Breast epithelium (tissue), 4 donors: ENCODE results near the gene SCEL. TPM values are rescaled to one million over a fixed set of nuclear protein-coding genes. Genes with fewer than 3 reads are reported as not detected.

Experiments
- DNase-seq, 2 donors: peaks; one replicate each; pipeline ENCODE4 v3.0.0-alpha.2; 2019; ENCODE audit warnings: low spot score in 2 of 2
- H3K27ac ChIP-seq, 2 donors: fragments of 200-600 bp; sonication (generic) in 1 of 2; one replicate each; pipeline ENCODE4 v1.5.1; 2016 to 2019; ENCODE audit warnings: mild to moderate bottlenecking in 1 of 2
- H3K27me3 ChIP-seq, 2 donors: fragments of 200-600 bp; sonication (generic) in 1 of 2; one replicate each; pipeline versions ENCODE4 v1.5.1 to v1.6.0; 2017 to 2019; ENCODE audit warnings: control low read depth in 1 of 2, mild to moderate bottlenecking in 1 of 2
- H3K36me3 ChIP-seq: fragments of 200-600 bp; one replicate; pipeline ENCODE4 v1.5.1; 2019
- H3K4me1 ChIP-seq, 2 donors: fragments of 200-600 bp; sonication (generic); one replicate each; pipeline ENCODE4 v1.5.1; 2016 to 2019; ENCODE audit warnings: control low read depth in 1 of 2
- H3K4me3 ChIP-seq, 3 donors: fragments of 200-600 bp; sonication (generic); 1 replicate in 2 of 3; 2 replicates in 1 of 3; pipeline ENCODE4 v1.5.1; 2016 to 2019; ENCODE audit warnings: mild to moderate bottlenecking in 3 of 3, moderate library complexity in 2 of 3
- H3K9me3 ChIP-seq, 2 donors: fragments of 200-600 bp; sonication (generic) in 1 of 2; one replicate each; pipeline ENCODE4 v1.5.1; 2016 to 2019; ENCODE audit warnings: control low read depth in 1 of 2
- POLR2A ChIP-seq: fragments of 450-650 bp; IDR thresholded peaks from one replicate; pipeline ENCODE4 v1.6.1; 2016; ENCODE audit warnings: antibody characterized with exemption, mild to moderate bottlenecking, moderate library complexity
- POLR2AphosphoS5 ChIP-seq, 3 donors: sonication (generic); formaldehyde crosslinking; IDR thresholded peaks; one replicate each; pipeline ENCODE4 v1.6.1; 2017; ENCODE audit warnings: antibody characterized with exemption in 3 of 3
- intact Hi-C: fragments of 100-400 bp; cut with DNase I; formaldehyde crosslinking; loops from one replicate; pipeline ENCODE4 v1.15.1; 2023; ENCODE audit warnings: low total_unique reads
- total RNA-seq, 3 donors: library from RNA; depleted of rRNA; stranded (reverse); fragments of >200 nt; gene quantifications; one replicate each; pipeline ENCODE4 v1.1.0, GENCODE V29; 2016
- TF ChIP-seq, protein P1 (sequence below), 3 donors: fragments of 450-650 bp; IDR thresholded peaks; one replicate each; pipeline ENCODE4 v1.5.1; 2016 to 2017; ENCODE audit warnings: antibody characterized with exemption in 3 of 3, mild to moderate bottlenecking in 3 of 3, moderate library complexity in 3 of 3

Gene SCEL
- total RNA-seq, 3 donors from 2014 or later: under 0.01 to 0.88 TPM; not detected in 1

DNA sequence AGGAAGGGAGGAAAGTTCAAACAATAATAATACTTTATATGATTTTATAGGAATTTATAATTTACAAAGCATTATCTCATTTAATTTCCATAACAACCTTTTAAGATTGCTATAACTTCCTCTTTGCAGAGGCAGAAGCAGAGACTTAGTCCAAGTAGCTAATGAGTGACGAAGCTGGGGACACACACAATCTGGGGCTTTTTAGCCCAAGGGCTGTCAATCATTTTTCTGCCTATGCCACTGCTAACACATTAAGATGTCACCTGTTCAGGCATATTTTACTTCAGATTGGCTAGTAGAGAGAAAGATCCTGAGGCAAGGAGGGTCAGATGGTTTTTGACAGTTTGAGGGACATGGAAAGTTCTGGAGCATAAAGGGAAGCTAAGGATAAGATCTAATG is 12.6 kb downstream of the SCEL start:
- intact Hi-C loops: no loop called here
- Histone ChIP-seq H3K36me3 (no peaks in the 10 kb centered on the region), H3K27me3 (no peaks in the 10 kb centered on the region), H3K4me1 (peaks cover 0 to 6% of the 10 kb centered on the region in 2 donors), H3K27ac (no peak overlapping the region), H3K9me3 (no peaks in the 10 kb centered on the region), H3K4me3 (no peak overlapping the region)
- TF ChIP-seq POLR2A (no peak), POLR2AphosphoS5 (IDR thresholded peaks at IDR 0.05) (no peak)
- TF ChIP-seq, protein P1, sequence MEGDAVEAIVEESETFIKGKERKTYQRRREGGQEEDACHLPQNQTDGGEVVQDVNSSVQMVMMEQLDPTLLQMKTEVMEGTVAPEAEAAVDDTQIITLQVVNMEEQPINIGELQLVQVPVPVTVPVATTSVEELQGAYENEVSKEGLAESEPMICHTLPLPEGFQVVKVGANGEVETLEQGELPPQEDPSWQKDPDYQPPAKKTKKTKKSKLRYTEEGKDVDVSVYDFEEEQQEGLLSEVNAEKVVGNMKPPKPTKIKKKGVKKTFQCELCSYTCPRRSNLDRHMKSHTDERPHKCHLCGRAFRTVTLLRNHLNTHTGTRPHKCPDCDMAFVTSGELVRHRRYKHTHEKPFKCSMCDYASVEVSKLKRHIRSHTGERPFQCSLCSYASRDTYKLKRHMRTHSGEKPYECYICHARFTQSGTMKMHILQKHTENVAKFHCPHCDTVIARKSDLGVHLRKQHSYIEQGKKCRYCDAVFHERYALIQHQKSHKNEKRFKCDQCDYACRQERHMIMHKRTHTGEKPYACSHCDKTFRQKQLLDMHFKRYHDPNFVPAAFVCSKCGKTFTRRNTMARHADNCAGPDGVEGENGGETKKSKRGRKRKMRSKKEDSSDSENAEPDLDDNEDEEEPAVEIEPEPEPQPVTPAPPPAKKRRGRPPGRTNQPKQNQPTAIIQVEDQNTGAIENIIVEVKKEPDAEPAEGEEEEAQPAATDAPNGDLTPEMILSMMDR (IDR thresholded peaks at IDR 0.05): no peak
- no peak for DNase-seq

DNA sequence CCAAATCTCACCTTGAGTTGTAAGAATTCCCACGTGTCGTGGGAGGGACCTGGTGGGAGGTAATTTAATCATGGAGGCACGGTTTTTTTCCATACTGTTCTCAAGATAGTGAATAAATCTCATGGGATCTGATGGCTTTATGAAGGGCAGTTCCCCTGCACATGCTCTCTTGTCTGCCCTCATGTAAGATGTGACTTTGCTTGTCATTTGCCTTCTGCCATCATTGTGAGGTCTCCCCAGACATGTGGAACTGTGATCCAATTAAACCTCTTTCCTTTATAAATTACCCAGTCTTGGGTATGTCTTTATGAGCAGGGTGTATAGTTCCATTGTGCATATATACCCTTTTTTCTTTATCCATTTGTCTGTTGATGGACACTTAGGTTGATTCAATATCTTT is 13.1 kb downstream of the SCEL start:
- H3K36me3 ChIP-seq: no peaks in the 10 kb centered on the region
- no peak for TF ChIP-seq POLR2A
- DNase-seq: no peak
- peaks cover 0 to 6% of the 10 kb centered on the region in 2 donors for H3K4me1 ChIP-seq
- no peak overlapping the region for H3K4me3 ChIP-seq
- intact Hi-C loops: no loop called here
- H3K9me3 ChIP-seq: no peaks in the 10 kb centered on the region
- no peak overlapping the region for H3K27ac ChIP-seq
- H3K27me3 ChIP-seq: no peaks in the 10 kb centered on the region

DNA sequence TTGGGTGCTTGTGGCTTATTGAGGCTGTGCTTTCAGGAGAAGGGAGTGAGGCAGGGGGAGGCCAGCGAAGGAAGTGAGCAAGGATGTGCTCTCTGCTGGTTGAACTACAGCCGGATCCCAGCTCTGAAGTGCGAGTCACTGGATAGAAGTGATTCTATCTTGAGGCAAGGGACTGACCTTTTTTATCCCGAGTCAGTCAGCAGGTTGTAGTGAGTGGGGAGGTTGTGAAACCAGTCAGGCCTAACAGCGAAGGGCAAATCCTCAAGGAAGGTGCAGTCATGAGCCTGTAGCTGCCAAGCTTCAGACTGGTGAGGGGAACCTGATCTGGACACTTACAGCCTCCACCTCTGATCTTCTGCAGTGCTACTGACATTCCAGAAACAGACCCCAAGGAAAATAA is 18.6 kb downstream of the SCEL start:
- Histone ChIP-seq H3K4me3 (no peak overlapping the region), H3K36me3 (no peaks in the 10 kb centered on the region), H3K4me1 (no peaks in the 10 kb centered on the region), H3K9me3 (no peaks in the 10 kb centered on the region), H3K27me3 (no peaks in the 10 kb centered on the region), H3K27ac (no peak overlapping the region)
- TF ChIP-seq POLR2AphosphoS5 (IDR thresholded peaks at IDR 0.05) (no peak), POLR2A (no peak)
- TF ChIP-seq, protein P1 (IDR thresholded peaks at IDR 0.05): no peak
- intact Hi-C loops: no loop called here
- no peak for DNase-seq

DNA sequence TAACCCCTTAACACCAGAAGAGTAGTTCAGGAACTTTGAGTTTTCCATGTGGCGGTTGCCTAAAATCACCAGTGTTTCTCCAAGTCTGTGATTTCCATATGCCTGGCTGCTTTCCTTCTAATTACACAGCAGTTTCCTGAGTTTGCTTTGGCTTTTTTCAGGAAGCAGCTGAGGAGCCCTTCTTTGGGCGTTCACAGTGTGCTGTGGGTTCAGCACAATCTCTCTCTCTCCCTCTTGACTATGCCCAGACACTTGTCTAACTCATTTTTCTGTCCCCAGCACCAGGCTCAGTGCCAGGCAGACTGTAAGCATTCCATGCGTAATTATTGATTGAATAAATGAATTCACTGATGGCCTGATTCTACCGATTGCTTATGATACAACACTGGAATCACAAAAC is 19.7 kb downstream of the SCEL start:
- Histone ChIP-seq H3K27me3 (no peaks in the 10 kb centered on the region), H3K9me3 (no peaks in the 10 kb centered on the region), H3K4me3 (no peak overlapping the region), H3K36me3 (no peaks in the 10 kb centered on the region), H3K27ac (no peak overlapping the region), H3K4me1 (peaks cover 0 to 4% of the 10 kb centered on the region in 2 donors)
- intact Hi-C loops: no loop called here
- DNase-seq: no peak
- no peak for TF ChIP-seq POLR2A
- TF ChIP-seq, protein P1 (IDR thresholded peaks at IDR 0.05): no peak
- no peak for TF ChIP-seq POLR2AphosphoS5 (IDR thresholded peaks at IDR 0.05)

DNA sequence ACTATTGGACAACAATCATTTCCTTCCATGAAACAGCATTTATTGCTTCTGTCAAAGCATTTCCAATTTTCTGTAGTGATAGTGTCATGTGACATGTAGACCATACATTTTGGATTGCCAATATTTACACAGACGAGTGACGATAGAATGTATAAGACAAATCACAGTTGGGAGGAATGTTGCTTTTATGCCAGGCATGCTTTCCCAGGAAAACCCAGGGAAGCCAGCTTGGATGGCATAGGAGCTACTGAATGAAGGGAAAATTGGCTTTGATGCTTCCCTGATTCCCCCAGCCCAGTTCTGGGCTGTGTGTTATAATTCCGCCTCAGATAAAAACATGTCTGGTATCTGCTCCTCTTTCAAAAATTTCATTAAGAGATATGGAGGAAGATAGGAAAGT is 22.5 kb downstream of the SCEL start:
- Histone ChIP-seq H3K27ac (no peak overlapping the region), H3K4me1 (peaks cover 0 to 4% of the 10 kb centered on the region in 2 donors), H3K36me3 (no peaks in the 10 kb centered on the region), H3K27me3 (no peaks in the 10 kb centered on the region), H3K4me3 (no peak overlapping the region), H3K9me3 (no peaks in the 10 kb centered on the region)
- TF ChIP-seq, protein P1 (IDR thresholded peaks at IDR 0.05): no peak
- TF ChIP-seq POLR2AphosphoS5 (IDR thresholded peaks at IDR 0.05) (no peak), POLR2A (no peak)
- no peak for DNase-seq
- intact Hi-C loops: no loop called here

DNA sequence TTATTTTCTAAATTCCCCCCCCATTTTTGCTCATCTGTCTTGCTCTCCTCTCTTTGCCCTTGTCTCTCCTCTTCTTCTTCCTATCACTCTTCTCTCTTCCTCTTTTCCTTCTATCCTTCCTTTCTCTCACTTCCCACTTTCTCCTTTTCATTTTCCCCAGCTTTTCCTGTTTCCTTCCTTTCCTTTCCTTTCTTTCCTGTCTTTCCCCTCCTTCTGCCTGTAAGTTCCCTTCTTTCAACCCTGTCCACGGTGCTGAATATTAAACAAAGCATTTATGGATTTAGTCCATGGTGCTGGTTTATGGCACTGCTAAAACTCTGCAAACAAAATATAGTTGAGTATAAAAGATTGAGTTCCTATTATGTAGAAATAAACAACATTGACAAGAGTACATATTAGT is 27.6 kb downstream of the SCEL start:
- TF ChIP-seq, protein P1 (IDR thresholded peaks at IDR 0.05): no peak
- TF ChIP-seq POLR2A (no peak), POLR2AphosphoS5 (IDR thresholded peaks at IDR 0.05) (no peak)
- no peaks in the 10 kb centered on the region for H3K9me3 ChIP-seq
- intact Hi-C loops: no loop called here
- H3K27me3 ChIP-seq: no peaks in the 10 kb centered on the region
- no peak overlapping the region for H3K27ac ChIP-seq
- DNase-seq: no peak
- H3K4me3 ChIP-seq: no peak overlapping the region
- peaks cover 0 to 4% of the 10 kb centered on the region in 2 donors for H3K4me1 ChIP-seq
- H3K36me3 ChIP-seq: no peaks in the 10 kb centered on the region
